ENCODE measurements around the gene LDLRAD2.

GRCh38 chr1:21828075-21828474 lies 16.0 kb downstream of the LDLRAD2 start:
- no peak for TF ChIP-seq CTCF (conservative IDR thresholded peaks at IDR 0.05; ENCODE audit: low read depth, low read length)
- no peak for TF ChIP-seq EZH2 (IDR thresholded peaks at IDR 0.05; ENCODE audit: borderline replicate concordance, low read depth, low read length, poor library complexity, severe bottlenecking)
